Astrocyte (in vitro differentiated cells and primary cell): ENCODE data around the gene BDP1. TPM values are rescaled to one million over a fixed set of nuclear protein-coding genes. Genes with fewer than 3 reads are reported as not detected.
A peak's percentile ranks its signal among the peaks of the same experiment; 100 is the strongest.

ENCODE experiments used
- DNase-seq: peaks from one replicate; pipeline ENCODE4 v3.0.0-alpha.2; 2010; ENCODE audit warnings: low read depth
- FAIRE-seq: peaks from 2 replicates; lab custom pipeline; 2011; peaks lifted over from hg19 to GRCh38; lab: Jason Lieb, UNC
- H2AFZ ChIP-seq: 2 replicates; pipeline ENCODE4 v1.6.0; 2012; ENCODE audit warnings: low read depth, low read length, inconsistent platforms
- H3K27ac ChIP-seq: 2 replicates; pipeline ENCODE4 v1.5.1; 2011; ENCODE audit warnings: low read depth, low read length, inconsistent platforms
- H3K27me3 ChIP-seq: 2 replicates; pipeline ENCODE4 v1.6.0; 2011; ENCODE audit warnings: low read length, inconsistent platforms; ENCODE audit not compliant: insufficient read depth
- H3K36me3 ChIP-seq: 2 replicates; pipeline ENCODE4 v1.5.1; 2011; ENCODE audit warnings: low read length, inconsistent platforms; ENCODE audit not compliant: insufficient read depth
- H3K4me1 ChIP-seq: 2 replicates; pipeline ENCODE4 v1.5.1; 2011; ENCODE audit warnings: low read length, inconsistent platforms; ENCODE audit not compliant: insufficient read depth
- H3K4me2 ChIP-seq: 2 replicates; pipeline ENCODE4 v1.6.0; 2012; ENCODE audit warnings: low read length, inconsistent platforms
- H3K4me3 ChIP-seq: 2 replicates; pipeline ENCODE4 v1.5.1; 2011; ENCODE audit warnings: low read depth, mild to moderate bottlenecking, low read length, inconsistent platforms; ENCODE audit not compliant: insufficient read depth
- H3K79me2 ChIP-seq: 2 replicates; pipeline ENCODE4 v1.6.0; 2012; ENCODE audit warnings: mild to moderate bottlenecking, low read length, inconsistent platforms; ENCODE audit not compliant: insufficient read depth
- H3K9ac ChIP-seq: 2 replicates; pipeline ENCODE4 v1.6.0; 2012; ENCODE audit warnings: mild to moderate bottlenecking, low read length, inconsistent platforms
- H3K9me3 ChIP-seq: 2 replicates; pipeline ENCODE4 v1.5.1; 2012; ENCODE audit warnings: low read depth, mild to moderate bottlenecking, low read length, inconsistent platforms; ENCODE audit not compliant: insufficient read depth
- H4K20me1 ChIP-seq: 2 replicates; pipeline ENCODE4 v1.6.0; 2012; ENCODE audit warnings: low read length, inconsistent platforms; ENCODE audit not compliant: insufficient read depth
- H3K27ac Mint-ChIP-seq: one replicate; pipeline ENCODE4 v1.8.0; 2021; ENCODE audit warnings: mild to moderate bottlenecking, mixed read lengths; ENCODE audit not compliant: unreplicated experiment
- H3K27me3 Mint-ChIP-seq: one replicate; pipeline ENCODE4 v1.8.0; 2021; ENCODE audit warnings: low read depth, mixed read lengths; ENCODE audit not compliant: unreplicated experiment
- H3K36me3 Mint-ChIP-seq: one replicate; pipeline ENCODE4 v1.8.0; 2021; ENCODE audit warnings: low read depth, mixed read lengths; ENCODE audit not compliant: unreplicated experiment
- H3K4me1 Mint-ChIP-seq: one replicate; pipeline ENCODE4 v1.8.0; 2021; ENCODE audit warnings: low read depth, mixed read lengths; ENCODE audit not compliant: unreplicated experiment
- H3K4me3 Mint-ChIP-seq: one replicate; pipeline ENCODE4 v1.8.0; 2021; ENCODE audit warnings: mild to moderate bottlenecking, moderate library complexity, mixed read lengths; ENCODE audit not compliant: unreplicated experiment
- H3K9me3 Mint-ChIP-seq: one replicate; pipeline ENCODE4 v1.8.0; 2021; ENCODE audit warnings: mild to moderate bottlenecking, mixed read lengths; ENCODE audit not compliant: unreplicated experiment
- EZH2 ChIP-seq: IDR thresholded peaks from 2 replicates; pipeline ENCODE4 v1.6.1; 2012; ENCODE audit warnings: mild to moderate bottlenecking, low read length, inconsistent platforms; ENCODE audit not compliant: insufficient read depth
- total RNA-seq: library from RNA; stranded (reverse); gene quantifications from 2 replicates; pipeline ENCODE4 v1.2.1, GENCODE V29; 2021
- TF ChIP-seq, protein P1 (sequence below): IDR thresholded peaks from 2 replicates; pipeline ENCODE4 v1.5.1; 2011; ENCODE audit warnings: low read depth, mild to moderate bottlenecking, inconsistent platforms, low read length, moderate library complexity; ENCODE audit not compliant: insufficient read depth

Gene BDP1
- total RNA-seq, 1 donor from 2014 or later = 31.8 TPM

DNA sequence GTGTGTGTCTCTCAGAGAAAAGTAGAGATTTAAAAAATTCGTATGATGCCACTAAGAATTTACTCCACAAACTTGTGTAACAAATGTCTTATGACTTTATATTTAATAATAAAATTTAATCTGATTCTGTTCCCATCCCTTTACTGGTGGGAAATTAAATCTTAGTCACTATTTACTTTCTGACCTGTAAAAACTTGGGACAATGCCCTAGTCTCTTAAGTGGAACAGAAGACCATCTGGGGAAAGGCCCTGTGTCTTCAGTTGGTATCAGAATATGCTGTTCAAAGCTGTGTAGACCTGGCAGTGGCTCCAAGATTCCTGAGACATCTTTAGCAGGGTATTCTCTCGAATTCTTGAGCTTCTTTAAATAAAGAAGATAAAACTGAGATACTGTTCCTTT is 2.6 kb upstream of the BDP1 start:
- H3K4me3 Mint-ChIP-seq = no peak overlapping the region
- Histone ChIP-seq H3K4me2 (no peak overlapping the region), H3K27ac (no peak overlapping the region), H3K27me3 (peaks cover 18% of the 10 kb centered on the region), H3K4me3 (no peak overlapping the region), H3K9me3 (no peaks in the 10 kb centered on the region), H3K4me1 (peaks cover 5% of the 10 kb centered on the region), H3K9ac (no peak overlapping the region), H3K79me2 (peaks cover 24% of the 10 kb centered on the region), H4K20me1 (peaks cover 16% of the 10 kb centered on the region), H2AFZ (no peak overlapping the region), H3K36me3 (no peaks in the 10 kb centered on the region)
- H3K27ac Mint-ChIP-seq = no peak overlapping the region
- H3K27me3 Mint-ChIP-seq = peaks cover 2% of the 10 kb centered on the region
- no peaks in the 10 kb centered on the region for H3K36me3 Mint-ChIP-seq
- FAIRE-seq (no peak), DNase-seq (no peak)
- H3K9me3 Mint-ChIP-seq = no peaks in the 10 kb centered on the region
- TF ChIP-seq, protein P1, sequence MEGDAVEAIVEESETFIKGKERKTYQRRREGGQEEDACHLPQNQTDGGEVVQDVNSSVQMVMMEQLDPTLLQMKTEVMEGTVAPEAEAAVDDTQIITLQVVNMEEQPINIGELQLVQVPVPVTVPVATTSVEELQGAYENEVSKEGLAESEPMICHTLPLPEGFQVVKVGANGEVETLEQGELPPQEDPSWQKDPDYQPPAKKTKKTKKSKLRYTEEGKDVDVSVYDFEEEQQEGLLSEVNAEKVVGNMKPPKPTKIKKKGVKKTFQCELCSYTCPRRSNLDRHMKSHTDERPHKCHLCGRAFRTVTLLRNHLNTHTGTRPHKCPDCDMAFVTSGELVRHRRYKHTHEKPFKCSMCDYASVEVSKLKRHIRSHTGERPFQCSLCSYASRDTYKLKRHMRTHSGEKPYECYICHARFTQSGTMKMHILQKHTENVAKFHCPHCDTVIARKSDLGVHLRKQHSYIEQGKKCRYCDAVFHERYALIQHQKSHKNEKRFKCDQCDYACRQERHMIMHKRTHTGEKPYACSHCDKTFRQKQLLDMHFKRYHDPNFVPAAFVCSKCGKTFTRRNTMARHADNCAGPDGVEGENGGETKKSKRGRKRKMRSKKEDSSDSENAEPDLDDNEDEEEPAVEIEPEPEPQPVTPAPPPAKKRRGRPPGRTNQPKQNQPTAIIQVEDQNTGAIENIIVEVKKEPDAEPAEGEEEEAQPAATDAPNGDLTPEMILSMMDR = no peak
- no peak for TF ChIP-seq EZH2
- peaks cover 5% of the 10 kb centered on the region for H3K4me1 Mint-ChIP-seq

DNA sequence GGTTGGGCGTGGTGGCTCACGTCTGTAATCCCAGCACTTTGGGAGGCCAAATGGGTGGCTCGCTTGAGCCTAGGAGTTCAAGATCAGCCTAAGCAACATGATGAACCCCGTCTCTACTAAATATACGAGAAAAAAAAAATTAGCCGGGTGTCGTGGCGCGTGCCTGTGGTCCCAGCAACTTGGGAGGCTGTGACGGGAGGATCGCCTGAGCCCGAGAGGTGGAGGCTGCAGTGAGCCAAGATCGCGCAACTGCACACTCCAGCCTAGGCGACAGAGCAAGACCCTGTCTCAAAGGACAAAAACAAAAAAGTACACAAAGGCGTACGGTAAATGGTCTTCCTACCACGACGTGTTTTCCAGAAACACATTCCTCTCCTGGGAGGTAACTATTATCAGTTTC is 538 bp upstream of the BDP1 start:
- FAIRE-seq (no peak), DNase-seq (no peak)
- peak overlapping the region; percentile 83 for H3K4me2 ChIP-seq
- Mint-ChIP-seq H3K27me3 (no peaks in the 10 kb centered on the region), H3K9me3 (no peaks in the 10 kb centered on the region), H3K36me3 (peaks cover 3% of the 10 kb centered on the region), H3K27ac (peak overlapping the region; percentile 93), H3K4me3 (peak overlapping the region; percentile 97), H3K4me1 (peaks cover 7% of the 10 kb centered on the region)
- peaks cover 5% of the 10 kb centered on the region for H3K4me1 ChIP-seq
- TF ChIP-seq EZH2 = no peak
- TF ChIP-seq, protein P1 = no peak
- peaks cover 7% of the 10 kb centered on the region for H3K36me3 ChIP-seq
- H3K9ac ChIP-seq = peak overlapping the region; percentile 89
- H3K4me3 ChIP-seq = peak overlapping the region; percentile 96
- peaks cover 44% of the 10 kb centered on the region for H3K79me2 ChIP-seq
- H4K20me1 ChIP-seq = peaks cover 27% of the 10 kb centered on the region
- H3K9me3 ChIP-seq = no peaks in the 10 kb centered on the region
- H2AFZ ChIP-seq = peak overlapping the region; percentile 79
- H3K27me3 ChIP-seq = peaks cover 15% of the 10 kb centered on the region
- H3K27ac ChIP-seq = peak overlapping the region; percentile 79

DNA sequence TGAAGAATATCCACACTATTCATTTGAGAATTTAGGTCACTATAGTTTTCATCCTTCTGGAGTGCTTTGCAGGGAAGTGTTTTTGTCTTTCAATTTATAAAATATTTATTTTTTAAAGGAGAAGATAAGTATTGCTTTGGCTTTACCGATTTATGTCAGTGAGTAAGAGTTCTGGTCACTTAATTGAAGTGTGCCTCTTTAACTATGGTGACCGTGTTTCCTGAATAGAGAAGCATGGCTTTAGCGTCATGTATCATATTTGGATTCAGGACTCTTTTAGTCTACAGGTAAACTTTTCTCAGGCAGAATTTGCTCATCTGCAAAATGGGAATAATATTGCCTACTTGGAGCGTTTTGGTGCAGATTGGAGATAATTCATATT is 902 bp downstream of the BDP1 start:
- peak overlapping the region; percentile 89 for H3K9ac ChIP-seq

More for the DNA sequence above, 902 bp downstream of the BDP1 start:
- peak overlapping the region; percentile 97 for H3K4me3 Mint-ChIP-seq
- peak overlapping the region; percentile 83 for H3K4me2 ChIP-seq
- FAIRE-seq (no peak), DNase-seq (no peak)
- H3K36me3 ChIP-seq = peaks cover 15% of the 10 kb centered on the region
- no peaks in the 10 kb centered on the region for H3K9me3 Mint-ChIP-seq
- H3K27ac ChIP-seq = peak overlapping the region; percentile 79
- peaks cover 55% of the 10 kb centered on the region for H3K79me2 ChIP-seq
- no peaks in the 10 kb centered on the region for H3K9me3 ChIP-seq
- no peaks in the 10 kb centered on the region for H3K27me3 Mint-ChIP-seq
- peak overlapping the region; percentile 93 for H3K27ac Mint-ChIP-seq
- H3K27me3 ChIP-seq = peaks cover 5% of the 10 kb centered on the region
- H2AFZ ChIP-seq = peak overlapping the region; percentile 79
- peaks cover 6% of the 10 kb centered on the region for H3K36me3 Mint-ChIP-seq
- H4K20me1 ChIP-seq = peaks cover 27% of the 10 kb centered on the region
- peak overlapping the region; percentile 96 for H3K4me3 ChIP-seq
- H3K4me1 ChIP-seq = peaks cover 5% of the 10 kb centered on the region
- H3K4me1 Mint-ChIP-seq = peaks cover 7% of the 10 kb centered on the region
- TF ChIP-seq, protein P1 = no peak
- no peak for TF ChIP-seq EZH2
